Measurements from ENCODE around the gene OR5A2. TPM values are rescaled to one million over a fixed set of nuclear protein-coding genes. Genes with fewer than 3 reads are reported as not detected.

The OR5A2 gene
- total RNA-seq, 2 experiments from 2014 or later: not detected

DNA sequence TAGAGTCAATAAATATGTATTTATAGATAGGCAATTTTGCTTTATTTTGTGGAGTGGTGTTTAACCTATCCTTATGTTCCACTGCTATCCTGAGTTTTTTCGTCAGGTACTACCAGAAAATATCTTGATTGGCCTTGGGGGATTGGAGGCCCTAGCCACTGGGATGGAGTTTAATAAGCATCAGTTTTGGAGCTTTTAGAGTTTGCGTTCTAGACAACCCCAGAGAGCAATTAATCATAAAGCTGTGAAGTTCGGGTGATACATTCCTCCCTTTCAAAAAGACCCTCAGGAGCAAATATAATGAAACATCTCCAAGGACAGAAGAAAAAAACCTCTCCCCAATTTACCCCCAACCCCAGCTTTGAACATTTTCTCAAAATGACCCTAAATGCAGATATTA is 10.0 kb upstream of the OR5A2 start, which contains the start of gene OR5A1:
Gene OR5A1 (plus strand): TSS at position 301 of the 400 bp plus-strand sequence. CDS start 6,700 bp downstream, outside the sequence.
- Histone ChIP-seq H3K4me3 (ENCODE audit: low read depth, low read length, poor library complexity, severe bottlenecking) (no peak within 1 kb of the TSS), H3K36me3 (ENCODE audit: insufficient read depth, low read length) (no peaks in the 10 kb centered on the region), H3K9me3 (ENCODE audit: low read length) (no peaks in the 10 kb centered on the region), H3K9me2 (ENCODE audit: insufficient read depth, low read length) (no peaks in the 10 kb centered on the region), H2AFZ (ENCODE audit: low read length) (no peak within 1 kb of the TSS), H3K4me1 (ENCODE audit: insufficient read depth, low read length, poor library complexity, severe bottlenecking) (no peaks in the 10 kb centered on the region), H3K27ac (ENCODE audit: low read depth, low read length, poor library complexity, severe bottlenecking) (no peak within 1 kb of the TSS), H4K20me1 (ENCODE audit: insufficient read depth, low read length) (no peaks in the 10 kb centered on the region), H3K4me2 (ENCODE audit: low read length) (no peak within 1 kb of the TSS), H3K79me2 (ENCODE audit: insufficient read depth, low read depth, low read length) (no peaks in the 10 kb centered on the region)
- no TSS peak for BruUV-seq (replicated peaks)
- intact Hi-C loops (cut with micrococcal nuclease; ENCODE audit: unreplicated experiment): loop anchor here (10.0 kb wide), 1 partner anchor 249 kb away; no protein-coding TSS in a partner anchor
- no peak for DNase-seq (ENCODE audit: low spot score)
- TF ChIP-seq, protein P1, sequence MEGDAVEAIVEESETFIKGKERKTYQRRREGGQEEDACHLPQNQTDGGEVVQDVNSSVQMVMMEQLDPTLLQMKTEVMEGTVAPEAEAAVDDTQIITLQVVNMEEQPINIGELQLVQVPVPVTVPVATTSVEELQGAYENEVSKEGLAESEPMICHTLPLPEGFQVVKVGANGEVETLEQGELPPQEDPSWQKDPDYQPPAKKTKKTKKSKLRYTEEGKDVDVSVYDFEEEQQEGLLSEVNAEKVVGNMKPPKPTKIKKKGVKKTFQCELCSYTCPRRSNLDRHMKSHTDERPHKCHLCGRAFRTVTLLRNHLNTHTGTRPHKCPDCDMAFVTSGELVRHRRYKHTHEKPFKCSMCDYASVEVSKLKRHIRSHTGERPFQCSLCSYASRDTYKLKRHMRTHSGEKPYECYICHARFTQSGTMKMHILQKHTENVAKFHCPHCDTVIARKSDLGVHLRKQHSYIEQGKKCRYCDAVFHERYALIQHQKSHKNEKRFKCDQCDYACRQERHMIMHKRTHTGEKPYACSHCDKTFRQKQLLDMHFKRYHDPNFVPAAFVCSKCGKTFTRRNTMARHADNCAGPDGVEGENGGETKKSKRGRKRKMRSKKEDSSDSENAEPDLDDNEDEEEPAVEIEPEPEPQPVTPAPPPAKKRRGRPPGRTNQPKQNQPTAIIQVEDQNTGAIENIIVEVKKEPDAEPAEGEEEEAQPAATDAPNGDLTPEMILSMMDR (conservative IDR thresholded peaks at IDR 0.05; ENCODE audit: low read length): no peak
- TF ChIP-seq EZH2phosphoT487 (IDR thresholded peaks at IDR 0.05; ENCODE audit: borderline replicate concordance, low read depth, low read length): no peak
- CTCF ChIA-PET (ENCODE audit: unreplicated experiment): interaction anchor here (1.2 kb wide), 1 partner anchor 265 kb away, joined by 3 read pairs; the partner anchor contains the start of gene DTX4
- POLR2A ChIA-PET: interaction anchor here (0.7 kb wide), 1 partner anchor 171 kb away, joined by 3 read pairs; no protein-coding TSS in a partner anchor

DNA sequence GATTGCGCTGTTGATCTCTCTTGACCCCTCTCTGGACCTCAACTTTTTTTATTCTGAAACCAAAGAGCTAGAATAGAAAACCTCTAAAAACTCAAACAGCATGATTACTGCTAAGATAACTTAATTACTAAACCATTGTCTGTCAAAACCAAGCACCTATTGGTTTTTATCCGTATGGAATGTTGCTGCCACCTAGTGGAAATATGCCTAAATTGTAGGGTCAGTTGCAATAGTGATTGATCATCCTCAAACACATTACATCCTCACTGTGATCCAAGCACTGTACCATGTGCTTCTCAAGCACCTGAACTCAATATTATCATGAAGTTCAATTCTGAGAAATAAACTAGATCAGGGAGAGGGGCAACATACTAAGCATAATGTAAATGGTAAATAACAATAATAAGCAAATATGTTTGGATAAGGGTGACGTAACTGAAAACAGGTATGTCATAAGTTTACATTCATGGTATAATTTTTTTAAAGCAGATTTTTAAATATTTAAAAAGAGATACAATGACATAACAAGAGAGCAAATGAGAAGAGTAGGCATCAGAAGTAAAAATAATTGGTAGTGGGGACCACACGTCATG is 3.8 kb upstream of the OR5A2 start:
- no peaks in the 10 kb centered on the region for H3K9me2 ChIP-seq (ENCODE audit: insufficient read depth, low read length)
- no TSS peak for BruUV-seq (replicated peaks)
- no peaks in the 10 kb centered on the region for H3K79me2 ChIP-seq (ENCODE audit: insufficient read depth, low read depth, low read length)
- DNase-seq (ENCODE audit: low spot score): peak; percentile 78
- no peaks in the 10 kb centered on the region for H3K9me3 ChIP-seq (ENCODE audit: low read length)
- no peak overlapping the region for H3K4me3 ChIP-seq (ENCODE audit: low read depth, low read length, poor library complexity, severe bottlenecking)
- POLR2A ChIA-PET: no interaction called here
- TF ChIP-seq, protein P1 (conservative IDR thresholded peaks at IDR 0.05; ENCODE audit: low read length): peak; percentile 96
- TF ChIP-seq EZH2phosphoT487 (IDR thresholded peaks at IDR 0.05; ENCODE audit: borderline replicate concordance, low read depth, low read length): no peak
- no peak overlapping the region for H2AFZ ChIP-seq (ENCODE audit: low read length)
- CTCF ChIA-PET (ENCODE audit: unreplicated experiment): no interaction called here
- no peaks in the 10 kb centered on the region for H3K36me3 ChIP-seq (ENCODE audit: insufficient read depth, low read length)
- intact Hi-C loops (cut with micrococcal nuclease; ENCODE audit: unreplicated experiment): loop anchor here (1.0 to 10.0 kb wide), 4 partner anchors 167 to 259 kb away; no protein-coding TSS in a partner anchor
- no peak overlapping the region for H3K27ac ChIP-seq (ENCODE audit: low read depth, low read length, poor library complexity, severe bottlenecking)
- no peaks in the 10 kb centered on the region for H4K20me1 ChIP-seq (ENCODE audit: insufficient read depth, low read length)
- no peak overlapping the region for H3K4me2 ChIP-seq (ENCODE audit: low read length)
- H3K4me1 ChIP-seq (ENCODE audit: insufficient read depth, low read length, poor library complexity, severe bottlenecking): no peaks in the 10 kb centered on the region

DNA sequence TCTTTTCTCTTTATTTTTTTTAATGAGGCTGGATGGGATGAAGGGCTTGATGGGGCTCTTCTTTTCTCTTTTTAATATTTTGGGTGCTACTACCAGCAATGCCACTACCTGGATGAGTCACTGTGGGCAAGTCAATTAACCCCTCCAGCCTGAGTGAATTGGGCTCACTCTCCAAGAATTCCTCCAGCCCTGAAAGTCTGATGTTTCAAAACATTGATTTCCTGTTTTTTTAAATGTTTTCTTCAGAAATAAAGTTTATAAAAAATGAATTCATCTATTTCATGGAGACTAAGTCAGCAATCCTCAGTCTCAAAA is 812 bp upstream of the OR5A2 start:
- H3K79me2 ChIP-seq (ENCODE audit: insufficient read depth, low read depth, low read length): no peaks in the 10 kb centered on the region
- no peak overlapping the region for H2AFZ ChIP-seq (ENCODE audit: low read length)
- TF ChIP-seq, protein P1 (conservative IDR thresholded peaks at IDR 0.05; ENCODE audit: low read length): no peak
- no peak for TF ChIP-seq EZH2phosphoT487 (IDR thresholded peaks at IDR 0.05; ENCODE audit: borderline replicate concordance, low read depth, low read length)
- intact Hi-C loops (cut with micrococcal nuclease; ENCODE audit: unreplicated experiment): no loop called here
- no peak overlapping the region for H3K4me2 ChIP-seq (ENCODE audit: low read length)
- no TSS peak for BruUV-seq (replicated peaks)
- no peak overlapping the region for H3K4me3 ChIP-seq (ENCODE audit: low read depth, low read length, poor library complexity, severe bottlenecking)
- no peaks in the 10 kb centered on the region for H3K9me2 ChIP-seq (ENCODE audit: insufficient read depth, low read length)
- no peak for DNase-seq (ENCODE audit: low spot score)
- POLR2A ChIA-PET: interaction anchor here (0.6 kb wide), 1 partner anchor 26 kb away, joined by 3 read pairs; no protein-coding TSS in a partner anchor
- H3K27ac ChIP-seq (ENCODE audit: low read depth, low read length, poor library complexity, severe bottlenecking): no peak overlapping the region
- no peaks in the 10 kb centered on the region for H3K9me3 ChIP-seq (ENCODE audit: low read length)
- H3K36me3 ChIP-seq (ENCODE audit: insufficient read depth, low read length): no peaks in the 10 kb centered on the region
- no peaks in the 10 kb centered on the region for H4K20me1 ChIP-seq (ENCODE audit: insufficient read depth, low read length)
- H3K4me1 ChIP-seq (ENCODE audit: insufficient read depth, low read length, poor library complexity, severe bottlenecking): no peaks in the 10 kb centered on the region
- CTCF ChIA-PET (ENCODE audit: unreplicated experiment): no interaction called here

Measured in OCI-LY7 (cell line).